IPS-18c (cell line): ENCODE data around the gene WDR59.
"Not testable (repeated sequence)": the region's sequence is repeated elsewhere in the genome, so short reads cannot be mapped to it uniquely, and the experiment has no call there.

Experiments used
- H3K4me3 ChIP-seq: 2 replicates; pipeline ENCODE4 v1.7.0; 2013; ENCODE audit warnings: low read depth, mild to moderate bottlenecking, low read length, moderate library complexity; ENCODE audit not compliant: insufficient read depth
- H3K9me3 ChIP-seq: one replicate; pipeline ENCODE4 v1.6.1; 2013; ENCODE audit warnings: mild to moderate bottlenecking, low read length, moderate library complexity; ENCODE audit not compliant: control insufficient read depth, insufficient read depth

WDR59 gene

GRCh38 chr16:74939688-74940087 is 45.2 kb downstream of the WDR59 start:
- no peak overlapping the region for H3K4me3 ChIP-seq
- H3K9me3 ChIP-seq: no peaks in the 10 kb centered on the region

- H3K4me3 ChIP-seq: no peak overlapping the region
- no peaks in the 10 kb centered on the region for H3K9me3 ChIP-seq
Observed at GRCh38 chr16:74936902-74937560, 47.9 kb downstream of the WDR59 start.

GRCh38 chr16:74931445-74931844 is 53.5 kb downstream of the WDR59 start:
- Histone ChIP-seq H3K9me3 (no peaks in the 10 kb centered on the region), H3K4me3 (no peak overlapping the region)

- Histone ChIP-seq H3K4me3 (no peak overlapping the region), H3K9me3 (no peaks in the 10 kb centered on the region)
Observed at GRCh38 chr16:74929636-74930035, 55.3 kb downstream of the WDR59 start.

GRCh38 chr16:74926805-74927204 is 58.1 kb downstream of the WDR59 start:
- Histone ChIP-seq H3K4me3 (no peak overlapping the region), H3K9me3 (no peaks in the 10 kb centered on the region)

GRCh38 chr16:74923766-74924460 is 61.0 kb downstream of the WDR59 start:
- H3K9me3 ChIP-seq: no peaks in the 10 kb centered on the region
- H3K4me3 ChIP-seq: no peak overlapping the region

GRCh38 chr16:74922150-74923138 is 62.5 kb downstream of the WDR59 start:
- no peaks in the 10 kb centered on the region for H3K9me3 ChIP-seq
- no peak overlapping the region for H3K4me3 ChIP-seq

GRCh38 chr16:74921051-74921450 is 63.9 kb downstream of the WDR59 start:
- no peak overlapping the region for H3K4me3 ChIP-seq
- H3K9me3 ChIP-seq: no peaks in the 10 kb centered on the region

- Histone ChIP-seq H3K4me3 (no peak overlapping the region), H3K9me3 (no peaks in the 10 kb centered on the region)
Observed at GRCh38 chr16:74909665-74910064, 75.3 kb downstream of the WDR59 start.

GRCh38 chr16:74908759-74909158 is 76.2 kb downstream of the WDR59 start:
- H3K4me3 ChIP-seq, H3K9me3 ChIP-seq: not testable (repeated sequence)

GRCh38 chr16:74903901-74904678 is 80.8 kb downstream of the WDR59 start:
- Histone ChIP-seq H3K9me3 (no peaks in the 10 kb centered on the region), H3K4me3 (no peak overlapping the region)

GRCh38 chr16:74903120-74903519 is 81.8 kb downstream of the WDR59 start:
- no peaks in the 10 kb centered on the region for H3K9me3 ChIP-seq

GRCh38 chr16:74902161-74902560 is 82.8 kb downstream of the WDR59 start:
- no peak overlapping the region for H3K4me3 ChIP-seq
- no peaks in the 10 kb centered on the region for H3K9me3 ChIP-seq

More at GRCh38 chr16:74903120-74903519, 81.8 kb downstream of the WDR59 start:
- no peak overlapping the region for H3K4me3 ChIP-seq

- H3K4me3 ChIP-seq: no peak overlapping the region
- no peaks in the 10 kb centered on the region for H3K9me3 ChIP-seq
Observed at GRCh38 chr16:74901606-74902005, 83.3 kb downstream of the WDR59 start.

- no peak overlapping the region for H3K4me3 ChIP-seq
- no peaks in the 10 kb centered on the region for H3K9me3 ChIP-seq
Observed at GRCh38 chr16:74899816-74900215, 85.1 kb downstream of the WDR59 start.

GRCh38 chr16:74898659-74899058 is 86.3 kb downstream of the WDR59 start:
- no peak overlapping the region for H3K4me3 ChIP-seq
- no peaks in the 10 kb centered on the region for H3K9me3 ChIP-seq
